HepG2 (cell line): Measurements from ENCODE around the gene MTA2. TPM values are rescaled to one million over a fixed set of nuclear protein-coding genes. Genes with fewer than 3 reads are reported as not detected.
A peak's percentile ranks its signal among the peaks of the same experiment; 100 is the strongest.

ENCODE experiments used
- BRCA1 ChIP-seq: sonication (generic); formaldehyde crosslinking; IDR thresholded peaks from 2 replicates; pipeline ENCODE4 v1.4.0; 2020; ENCODE audit warnings: missing genetic modification reagents
- FIP1L1 ChIP-seq: fragments of 200-400 bp; formaldehyde crosslinking; IDR thresholded peaks from 2 replicates; pipeline ENCODE4 v1.6.1; 2018; ENCODE audit warnings: low read depth, mild to moderate bottlenecking, low read length, moderate library complexity, borderline replicate concordance; ENCODE audit not compliant: insufficient read depth
- FOXK2 ChIP-seq: fragments of 450-650 bp; IDR thresholded peaks from 2 replicates; pipeline ENCODE4 v1.6.1; 2016
- IKZF4 ChIP-seq: sonication (generic); formaldehyde crosslinking; IDR thresholded peaks from 2 replicates; pipeline ENCODE4 v1.5.1; 2020; ENCODE audit warnings: borderline replicate concordance, mild to moderate bottlenecking, low read depth, missing genetic modification reagents; ENCODE audit errors: not compliant biosample characterization
- MBD4 ChIP-seq: IDR thresholded peaks from 2 replicates; pipeline ENCODE4 v1.6.1; 2012; ENCODE audit warnings: low read length, inconsistent platforms, borderline replicate concordance
- NFRKB ChIP-seq: fragments of 450-650 bp; IDR thresholded peaks from 2 replicates; pipeline ENCODE4 v1.6.1; 2017
- PAX8 ChIP-seq: sonication (generic); formaldehyde crosslinking; IDR thresholded peaks from 2 replicates; pipeline ENCODE4 v1.8.0; 2022; ENCODE audit warnings: mild to moderate bottlenecking, missing genetic modification reagents, borderline replicate concordance
- SIN3B ChIP-seq: fragments of 150-350 bp; IDR thresholded peaks from 2 replicates; pipeline ENCODE4 v1.6.1; 2014; ENCODE audit warnings: low read length
- SMAD3 ChIP-seq: sonication (generic); formaldehyde crosslinking; IDR thresholded peaks from 2 replicates; pipeline ENCODE4 v1.4.0; 2020; ENCODE audit warnings: missing genetic modification reagents
- SOX6 ChIP-seq, 2 experiments: fragments of 450-650 bp in 1 of 2; sonication (generic) in 1 of 2; formaldehyde crosslinking in 1 of 2; IDR thresholded peaks; 2 replicates each; pipeline versions ENCODE4 v1.4.0 to v1.6.1; 2017 to 2020; ENCODE audit warnings: antibody characterized with exemption in 1 of 2, mild to moderate bottlenecking in 1 of 2, missing genetic modification reagents in 1 of 2
- YEATS4 ChIP-seq: sonication (generic); formaldehyde crosslinking; IDR thresholded peaks from 2 replicates; pipeline ENCODE4 v1.4.0; 2020; ENCODE audit warnings: missing genetic modification reagents, borderline replicate concordance
- ZBTB4 ChIP-seq: sonication (generic); formaldehyde crosslinking; IDR thresholded peaks from 2 replicates; pipeline ENCODE4 v1.4.0; 2020; ENCODE audit warnings: missing genetic modification reagents, mild to moderate bottlenecking, borderline replicate concordance
- ZNF143 ChIP-seq: sonication (generic); formaldehyde crosslinking; IDR thresholded peaks from 2 replicates; pipeline ENCODE4 v1.4.0; 2020; ENCODE audit warnings: missing genetic modification reagents
- ZNF430 ChIP-seq: sonication (generic); formaldehyde crosslinking; IDR thresholded peaks from 2 replicates; pipeline ENCODE4 v1.9.0; 2021; ENCODE audit warnings: mild to moderate bottlenecking, missing genetic modification reagents
- ZNF558 ChIP-seq: sonication (generic); formaldehyde crosslinking; IDR thresholded peaks from 2 replicates; pipeline ENCODE4 v1.9.0; 2022; ENCODE audit warnings: mild to moderate bottlenecking, missing genetic modification reagents, borderline replicate concordance
- ZNF644 ChIP-seq: IDR thresholded peaks from 2 replicates; pipeline ENCODE4 v1.6.1; 2016; ENCODE audit warnings: low read depth
- ZNF674 ChIP-seq: sonication (generic); formaldehyde crosslinking; IDR thresholded peaks from 2 replicates; pipeline ENCODE4 v1.5.0; 2020; ENCODE audit warnings: low read depth, mild to moderate bottlenecking, missing genetic modification reagents
- ZNF761 ChIP-seq: sonication (generic); formaldehyde crosslinking; conservative IDR thresholded peaks from 2 replicates; pipeline ENCODE4 v1.4.0; 2020; ENCODE audit warnings: mild to moderate bottlenecking, missing genetic modification reagents
- polyA plus RNA-seq, 8 experiments: library from polyadenylated mRNA; depleted of rRNA in 3 of 8; stranded (reverse) in 7 of 8; unstranded in 1 of 8; fragments of >200 nt; fragmentation: Illumina TruSeq in 4 of 8; extraction: Trizol in 4 of 8; gene quantifications; 2 replicates each; pipeline versions ENCODE4 v1.2.1 to v1.2.3, GENCODE V29; 2011 to 2016; ENCODE audit warnings: low read depth in 4 of 8, missing spikeins in 1 of 8, mixed read lengths in 1 of 8; ENCODE audit not compliant: insufficient read depth in 1 of 8
- total RNA-seq, 5 experiments: library from RNA; depleted of rRNA; stranded (reverse); fragments of >200 nt; fragmentation: Illumina TruSeq; extraction: Trizol; gene quantifications; 2 replicates each; pipeline ENCODE4 v1.2.3, GENCODE V29; 2016; ENCODE audit warnings: low read depth in 1 of 5
- TF ChIP-seq, protein P1 (sequence below), 2 experiments: sonication (generic) in 1 of 2; formaldehyde crosslinking in 1 of 2; IDR thresholded peaks; 2 replicates each; pipeline versions ENCODE4 v1.5.1 to v1.6.1; 2011 to 2020; ENCODE audit warnings: borderline replicate concordance in 1 of 2, low read depth in 1 of 2, low read length in 1 of 2, mild to moderate bottlenecking in 1 of 2, missing genetic modification reagents in 1 of 2, moderate library complexity in 1 of 2
- TF ChIP-seq, protein P2 (sequence below): sonication (generic); formaldehyde crosslinking; IDR thresholded peaks from 2 replicates; pipeline ENCODE4 v1.4.0; 2020; ENCODE audit warnings: missing genetic modification reagents
- TF ChIP-seq, protein P3 (sequence below): IDR thresholded peaks from 2 replicates; pipeline ENCODE4 v1.6.1; 2016; ENCODE audit warnings: low read depth, borderline replicate concordance

The MTA2 gene
- total and polyA plus RNA-seq, 2 of the 13 experiments (the other 11 are each of a cell fraction or from before 2014, with no cell fraction given): 14.0 to 70.0 TPM

DNA sequence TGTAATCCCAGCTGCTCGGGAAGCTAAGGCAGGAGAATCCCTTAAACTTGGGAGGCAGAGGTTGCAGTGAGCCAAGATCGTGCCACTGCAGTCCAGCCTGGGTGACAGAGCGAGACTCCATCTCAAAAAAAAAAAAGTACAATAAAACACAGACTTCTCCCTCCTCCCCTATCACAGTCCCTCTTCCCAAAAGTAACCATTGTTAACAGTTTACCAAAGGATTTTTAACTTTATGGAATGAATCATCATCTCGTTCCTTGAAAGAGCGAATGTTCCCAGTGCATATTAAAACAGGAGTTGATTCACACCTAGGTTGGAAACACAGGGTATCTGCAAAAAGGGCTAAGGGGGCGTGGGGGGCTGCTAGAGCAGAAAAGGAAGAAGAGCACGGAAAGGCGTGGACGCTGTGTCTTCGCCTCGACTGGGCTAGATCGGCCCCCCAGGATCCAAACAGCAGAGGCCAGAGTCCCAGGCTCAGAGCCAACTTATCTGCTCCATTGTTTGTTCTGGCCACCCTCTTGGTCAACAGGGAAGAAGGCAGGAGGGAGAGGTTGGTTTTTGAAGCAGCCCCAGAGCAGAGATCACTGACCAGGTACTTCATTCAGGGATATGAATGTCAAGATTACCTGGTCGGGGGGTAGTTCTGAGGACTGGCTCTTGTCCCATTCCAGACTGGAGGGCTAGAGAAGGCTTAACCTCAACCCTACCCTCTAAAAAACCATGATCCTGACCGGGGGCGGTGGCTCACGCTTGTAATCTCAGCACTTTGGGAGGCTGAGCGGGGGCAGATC is 52.9 kb downstream of the MTA2 start (continued):
- TF ChIP-seq, protein P1, sequence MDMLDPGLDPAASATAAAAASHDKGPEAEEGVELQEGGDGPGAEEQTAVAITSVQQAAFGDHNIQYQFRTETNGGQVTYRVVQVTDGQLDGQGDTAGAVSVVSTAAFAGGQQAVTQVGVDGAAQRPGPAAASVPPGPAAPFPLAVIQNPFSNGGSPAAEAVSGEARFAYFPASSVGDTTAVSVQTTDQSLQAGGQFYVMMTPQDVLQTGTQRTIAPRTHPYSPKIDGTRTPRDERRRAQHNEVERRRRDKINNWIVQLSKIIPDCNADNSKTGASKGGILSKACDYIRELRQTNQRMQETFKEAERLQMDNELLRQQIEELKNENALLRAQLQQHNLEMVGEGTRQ (IDR thresholded peaks at IDR 0.05; ENCODE audit: low read depth, low read length): no peak
- TF ChIP-seq, protein P1 (CRISPR knock-in tag; IDR thresholded peaks at IDR 0.05; ENCODE audit: borderline replicate concordance): no peak
- TF ChIP-seq PAX8 (CRISPR knock-in tag) (no peak), ZNF644 (0 out of 2 replicates have a peak, but pooled peaks have one; percentile 51), SIN3B (no peak), ZNF761 (CRISPR knock-in tag) (no peak), SOX6 (IDR thresholded peaks at IDR 0.05) (no peak), SOX6 (CRISPR knock-in tag; IDR thresholded peaks at IDR 0.05) (peak; percentile 79), BRCA1 (CRISPR knock-in tag) (no peak), IKZF4 (CRISPR knock-in tag) (no peak), ZNF558 (CRISPR knock-in tag) (no peak), MBD4 (no peak), ZNF430 (CRISPR knock-in tag) (no peak), ZNF143 (0 out of 2 replicates have a peak, but pooled peaks have one; percentile 1), FOXK2 (no peak), ZBTB4 (CRISPR knock-in tag) (no peak), NFRKB (no peak), FIP1L1 (no peak), ZNF674 (CRISPR knock-in tag) (no peak), SMAD3 (CRISPR knock-in tag) (0 out of 2 replicates have a peak, but pooled peaks have one; percentile 61), YEATS4 (no peak)
- TF ChIP-seq, protein P2, sequence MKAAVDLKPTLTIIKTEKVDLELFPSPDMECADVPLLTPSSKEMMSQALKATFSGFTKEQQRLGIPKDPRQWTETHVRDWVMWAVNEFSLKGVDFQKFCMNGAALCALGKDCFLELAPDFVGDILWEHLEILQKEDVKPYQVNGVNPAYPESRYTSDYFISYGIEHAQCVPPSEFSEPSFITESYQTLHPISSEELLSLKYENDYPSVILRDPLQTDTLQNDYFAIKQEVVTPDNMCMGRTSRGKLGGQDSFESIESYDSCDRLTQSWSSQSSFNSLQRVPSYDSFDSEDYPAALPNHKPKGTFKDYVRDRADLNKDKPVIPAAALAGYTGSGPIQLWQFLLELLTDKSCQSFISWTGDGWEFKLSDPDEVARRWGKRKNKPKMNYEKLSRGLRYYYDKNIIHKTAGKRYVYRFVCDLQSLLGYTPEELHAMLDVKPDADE (CRISPR knock-in tag): no peak
- TF ChIP-seq, protein P3, sequence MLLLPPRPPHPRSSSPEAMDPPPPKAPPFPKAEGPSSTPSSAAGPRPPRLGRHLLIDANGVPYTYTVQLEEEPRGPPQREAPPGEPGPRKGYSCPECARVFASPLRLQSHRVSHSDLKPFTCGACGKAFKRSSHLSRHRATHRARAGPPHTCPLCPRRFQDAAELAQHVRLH (CRISPR knock-in tag): peak; percentile 42; the same call in 1 of the 2 replicates
